GM19099 (cell line): ENCODE results near the gene NUP50.

Source experiments
- POLR2A ChIP-seq: IDR thresholded peaks from 3 replicates; pipeline ENCODE4 v1.6.1; 2011; ENCODE audit warnings: low read depth; ENCODE audit not compliant: insufficient read length; ENCODE audit errors: extremely low read depth

NUP50 gene

DNA sequence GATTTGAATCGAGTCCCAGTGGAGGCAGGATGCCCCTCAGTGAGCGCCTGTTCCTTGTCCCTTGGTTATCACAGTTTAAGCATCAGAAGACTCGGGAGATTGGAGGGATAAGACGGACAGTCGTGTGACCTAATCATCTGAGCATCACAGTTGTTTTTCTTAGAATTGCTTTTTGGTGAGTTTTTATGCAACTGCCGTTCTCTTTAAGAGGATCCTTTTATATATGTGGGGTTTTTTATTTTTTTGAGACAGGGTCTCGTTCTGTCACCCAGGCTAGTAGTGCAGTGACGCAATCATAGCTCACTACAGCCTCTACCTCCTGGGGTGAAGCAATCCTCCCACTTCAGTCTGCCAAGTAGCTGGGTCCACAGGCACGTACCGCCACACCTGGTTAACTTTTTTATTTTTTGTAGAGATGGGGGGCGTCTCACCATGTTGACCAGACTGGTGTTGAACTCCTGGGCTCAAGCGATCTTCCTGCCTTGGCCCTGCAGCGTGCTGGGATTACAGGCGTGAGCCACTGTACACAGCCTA is 16.5 kb downstream of the NUP50 start:
- TF ChIP-seq POLR2A, result no peak

DNA sequence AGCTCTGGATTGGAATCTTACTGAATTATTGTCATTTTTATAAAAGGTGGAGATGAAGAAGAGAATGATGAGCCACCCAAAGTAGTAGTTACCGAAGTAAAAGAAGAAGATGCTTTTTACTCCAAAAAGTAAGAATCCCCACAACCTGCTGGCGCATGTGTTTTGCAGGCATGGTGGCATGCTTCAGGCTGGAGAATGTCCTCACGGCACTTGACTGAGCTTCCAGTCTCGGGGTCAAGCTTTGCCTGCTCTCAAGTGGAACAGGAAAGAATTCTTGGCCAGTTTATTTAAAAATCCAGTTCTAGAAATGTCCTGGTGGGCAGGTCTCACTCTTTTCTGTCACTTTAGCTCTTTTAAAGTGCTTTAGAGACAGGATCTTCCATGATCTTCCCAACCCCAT is 17.5 kb downstream of the NUP50 start:
- no peak for TF ChIP-seq POLR2A

DNA sequence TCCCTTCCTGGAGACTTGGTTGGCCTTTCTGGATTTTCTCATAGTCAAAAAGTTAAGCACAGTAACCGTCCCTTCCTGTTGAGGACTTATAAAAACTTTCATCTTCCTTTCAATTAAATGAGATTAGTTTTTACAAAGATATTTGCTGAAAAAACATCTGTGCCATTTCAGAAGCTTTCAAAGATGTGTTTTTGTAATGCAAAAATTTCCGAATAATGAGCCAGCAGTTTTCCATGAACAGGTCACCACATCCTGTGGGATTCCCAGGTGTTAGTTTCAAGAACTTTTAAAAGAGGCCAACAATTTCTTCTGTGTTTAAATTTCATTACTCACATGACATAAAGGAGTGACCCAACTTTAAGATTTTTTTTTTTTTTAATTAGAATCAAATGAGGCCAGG is 18.0 kb downstream of the NUP50 start:
- no peak for TF ChIP-seq POLR2A

DNA sequence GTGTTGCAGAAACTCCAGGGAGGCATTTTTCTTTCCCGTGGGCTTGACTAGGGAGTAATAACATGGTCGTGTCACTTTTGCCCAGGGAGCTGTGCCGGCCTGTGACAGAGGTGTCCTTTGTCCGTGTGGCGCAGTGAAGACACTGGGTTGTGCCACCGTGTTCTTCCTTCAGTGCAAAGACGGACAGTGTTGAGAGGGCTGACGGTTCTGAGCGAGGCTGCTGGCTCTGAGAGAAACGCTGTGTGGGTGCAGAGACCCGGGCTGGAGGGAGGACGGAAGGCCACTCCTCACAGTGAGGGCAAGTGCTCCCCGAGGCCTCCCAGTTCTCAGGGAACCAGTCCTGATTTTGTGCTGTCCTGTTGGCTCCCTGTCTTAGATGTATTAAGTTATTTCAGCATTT is 20.2 kb downstream of the NUP50 start:
- TF ChIP-seq POLR2A, result no peak

DNA sequence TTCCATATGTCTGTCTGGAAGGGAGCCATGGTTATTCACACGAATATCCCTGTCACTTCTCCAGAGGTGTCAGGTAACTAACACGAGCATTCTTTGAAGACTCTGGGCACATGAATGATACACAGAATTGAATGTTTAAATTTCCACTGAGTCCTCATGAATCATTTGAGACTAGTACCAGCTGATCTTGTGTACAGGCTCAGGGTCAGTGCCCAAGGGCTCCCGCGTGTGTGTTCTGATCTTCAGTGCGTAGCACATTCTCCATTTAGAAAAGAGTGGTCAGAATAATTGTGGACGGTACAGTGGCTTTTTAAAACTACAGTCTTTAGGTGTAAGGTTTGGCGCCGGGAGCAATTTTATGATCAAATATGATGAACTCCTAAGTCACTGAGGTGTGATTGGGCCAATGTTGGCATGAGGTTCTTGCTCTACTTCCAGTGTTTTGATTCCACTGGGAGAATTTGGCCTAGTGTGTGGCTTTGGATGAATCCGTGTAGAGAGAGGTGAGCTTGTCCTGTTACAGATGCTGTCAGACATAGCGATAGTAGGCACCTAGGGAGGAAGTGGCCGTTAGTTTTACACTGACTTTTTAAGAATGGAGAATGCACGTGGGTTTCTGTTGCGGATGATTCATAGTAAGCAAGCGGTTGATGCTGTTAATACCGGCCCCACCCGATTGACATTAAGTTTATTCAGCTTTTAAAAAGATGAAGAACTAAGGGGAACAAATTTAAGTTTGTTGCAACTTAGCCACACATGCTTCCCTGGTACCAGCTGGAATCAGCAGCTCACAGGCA is 22.2 kb downstream of the NUP50 start:
- TF ChIP-seq POLR2A, result no peak

DNA sequence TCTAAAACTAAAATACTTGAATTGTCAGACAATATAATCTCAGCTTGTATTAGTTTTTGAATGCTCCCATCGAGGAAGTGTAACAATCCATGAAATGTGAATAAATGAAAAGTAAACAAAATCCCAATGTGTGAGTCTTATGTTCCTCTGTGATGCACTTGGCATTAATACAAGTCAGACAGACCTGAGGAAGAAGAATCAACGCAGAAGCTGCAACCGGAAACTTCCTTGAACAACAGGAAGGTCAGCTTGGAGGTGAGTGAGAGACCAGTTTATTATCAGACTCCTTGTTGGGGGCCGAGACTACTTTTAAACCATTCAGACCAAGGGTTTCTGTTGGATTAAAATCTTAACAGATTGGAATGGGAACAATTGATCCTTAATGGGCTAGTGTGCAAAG is 24.2 kb downstream of the NUP50 start:
- TF ChIP-seq POLR2A, result no peak

DNA sequence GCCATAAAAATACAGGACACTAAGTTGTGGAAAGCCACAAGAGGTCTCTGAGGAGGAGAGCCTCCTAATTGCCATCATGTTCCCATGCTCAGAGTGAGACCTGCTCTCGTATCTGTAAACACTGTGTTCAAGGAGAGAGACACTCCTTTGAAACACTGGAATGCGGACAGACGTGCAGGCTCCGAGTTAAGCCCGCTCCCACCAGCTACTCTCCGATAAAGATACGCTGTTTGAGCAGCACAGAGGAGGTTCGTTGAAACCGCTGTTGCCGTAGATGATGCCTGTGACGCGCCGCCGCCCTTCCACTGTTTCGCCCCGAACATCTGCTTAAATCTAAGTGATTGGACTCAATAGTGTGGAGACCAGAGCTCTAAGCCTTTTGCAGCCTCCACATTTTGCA is 25.1 kb downstream of the NUP50 start:
- no peak for TF ChIP-seq POLR2A

DNA sequence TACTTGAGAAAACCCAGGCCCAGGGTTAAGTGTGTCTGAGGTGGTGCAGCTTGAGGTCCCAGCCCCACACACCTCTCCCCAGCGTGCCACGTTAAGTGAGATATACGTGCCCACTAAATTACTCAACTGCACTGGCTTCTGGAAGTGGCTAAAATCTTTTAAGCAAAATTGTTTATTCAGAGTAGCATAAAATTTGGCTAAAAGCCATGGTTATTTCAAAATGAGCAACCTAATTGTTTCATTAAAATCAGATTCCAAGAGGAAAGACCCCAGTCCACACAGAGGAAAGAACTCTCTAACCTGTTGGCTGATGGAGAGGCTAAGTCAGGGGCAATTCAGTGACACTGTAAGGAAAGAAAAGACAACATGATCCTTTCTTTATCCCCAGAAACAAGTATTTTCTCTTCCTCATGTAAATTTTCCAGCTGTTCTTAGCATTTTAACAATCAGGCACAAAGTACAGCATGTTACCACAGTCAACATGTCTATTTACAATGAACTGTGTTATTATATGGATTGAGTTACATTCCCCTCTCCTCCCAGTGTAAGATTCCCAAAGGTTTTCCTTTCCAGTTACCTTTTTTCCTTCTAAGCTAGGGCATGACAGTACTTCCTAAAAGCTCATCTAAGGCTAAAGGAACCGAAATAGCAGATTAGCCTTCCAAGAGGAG is 26.6 kb downstream of the NUP50 start:
- no peak for TF ChIP-seq POLR2A

DNA sequence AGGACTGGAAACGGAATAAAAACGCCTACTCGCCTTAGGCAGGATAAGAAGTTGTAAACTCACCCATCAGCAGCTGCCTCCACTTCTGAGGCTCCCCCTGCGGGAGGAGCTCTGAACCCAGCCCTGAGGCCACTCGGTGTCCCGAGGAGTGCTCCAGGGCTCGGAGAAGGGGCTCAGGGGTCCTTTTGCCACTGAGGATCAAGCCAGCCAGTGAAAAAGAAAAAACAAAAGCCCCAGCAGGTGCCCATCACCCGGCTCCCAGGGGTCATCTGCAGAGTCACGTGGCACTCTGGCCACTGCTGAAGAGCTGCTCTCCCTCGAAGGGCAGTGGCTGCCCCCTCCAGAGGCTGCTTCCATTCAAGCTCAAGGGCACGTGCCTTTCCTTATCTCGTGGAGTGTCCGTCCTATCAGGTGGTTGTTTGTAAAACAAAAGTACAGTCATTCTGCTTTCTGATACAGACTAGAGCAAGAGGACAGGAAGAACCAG is 29.0 kb downstream of the NUP50 start:
- no peak for TF ChIP-seq POLR2A

DNA sequence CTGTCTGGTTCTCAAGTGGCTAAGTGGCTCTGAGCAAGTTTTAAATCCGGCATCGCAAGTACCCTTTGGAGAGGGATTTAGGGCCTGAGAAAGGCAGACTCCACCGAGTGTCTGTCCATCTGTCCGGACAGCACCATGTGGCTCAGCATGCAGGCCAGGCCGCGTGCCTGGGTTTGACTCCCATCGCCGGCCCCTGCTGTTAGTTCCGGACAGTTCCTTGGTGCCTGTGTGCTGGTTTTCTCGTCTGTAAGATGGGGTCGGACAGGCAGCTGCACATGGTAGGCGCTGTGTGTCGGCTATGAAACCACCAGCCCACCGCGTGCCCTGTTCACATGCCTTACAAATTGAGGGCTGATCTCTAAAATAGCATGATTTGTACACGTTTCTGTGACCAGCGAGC is 31.0 kb downstream of the NUP50 start:
- no peak for TF ChIP-seq POLR2A

DNA sequence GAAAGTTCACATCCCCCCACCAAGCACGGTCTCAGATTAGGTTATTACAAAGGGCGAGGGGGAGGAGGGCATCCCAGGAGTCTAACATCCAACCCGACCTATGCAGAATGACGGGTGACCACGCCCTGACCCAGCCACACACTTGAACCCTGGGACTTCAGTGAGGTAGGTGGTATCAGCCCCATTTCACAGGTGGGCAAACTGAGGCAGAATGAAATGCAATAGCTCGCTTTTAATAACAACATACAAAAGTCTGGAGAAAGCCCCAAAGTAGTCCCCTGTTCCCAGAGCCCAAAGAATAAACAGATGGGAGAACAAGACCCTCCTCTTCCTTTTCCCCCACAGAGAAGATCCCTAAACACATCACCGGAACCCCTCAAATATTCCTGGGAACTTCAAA is 31.9 kb downstream of the NUP50 start:
- TF ChIP-seq POLR2A, result no peak

DNA sequence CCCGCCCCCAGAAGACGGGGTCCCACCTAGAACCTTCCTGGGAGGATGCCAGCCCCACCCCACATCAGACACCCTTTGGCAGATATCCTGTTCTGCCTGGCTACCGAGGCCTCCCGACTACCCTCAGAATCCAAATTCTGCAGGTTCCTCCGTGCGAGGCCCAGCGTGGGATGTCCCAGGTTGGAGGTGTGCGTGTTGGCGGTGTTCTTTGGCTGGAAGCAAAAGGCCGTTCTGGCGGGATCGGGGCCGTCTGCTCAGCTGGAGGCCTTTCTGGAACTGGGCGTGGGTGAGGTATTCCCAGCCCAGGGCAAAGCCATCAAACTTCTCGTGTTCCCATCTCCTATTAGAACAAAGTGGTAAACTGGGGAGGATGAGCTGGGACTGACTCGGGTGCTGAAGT is 32.6 kb downstream of the NUP50 start:
- TF ChIP-seq POLR2A, result no peak

DNA sequence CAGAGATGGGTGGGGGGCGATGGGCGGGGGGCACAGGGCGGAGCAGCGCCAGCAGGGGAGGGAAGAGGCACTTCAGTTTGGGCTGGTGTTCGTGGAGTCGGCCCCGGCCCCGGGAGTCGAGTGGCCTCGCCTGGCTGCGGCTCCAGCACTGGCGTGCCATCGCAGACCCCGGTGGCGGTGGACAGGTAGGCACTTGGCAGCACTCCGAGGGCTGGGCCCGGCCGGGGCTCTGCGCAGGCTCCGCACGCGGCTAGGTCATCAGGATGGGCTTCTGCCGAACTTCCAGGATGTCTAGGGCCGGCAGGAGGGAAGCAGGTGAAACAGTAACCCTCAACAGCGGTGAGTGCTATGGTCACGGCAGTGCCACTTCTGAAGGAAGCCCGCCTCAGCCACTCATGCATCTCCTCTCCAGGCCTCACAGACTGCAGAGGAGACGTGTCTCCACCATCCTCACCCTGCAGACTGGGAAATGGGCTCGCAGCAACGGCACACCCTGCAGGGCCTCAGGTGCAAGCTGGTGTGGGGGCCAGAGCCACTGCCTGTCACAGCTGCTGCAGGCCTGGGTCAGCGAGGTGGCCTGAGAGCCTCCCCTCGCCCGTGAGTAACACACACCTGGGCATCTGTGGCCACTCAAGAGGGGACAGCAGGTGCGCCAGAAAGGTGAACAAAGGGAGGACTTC is 33.3 kb downstream of the NUP50 start:
- no peak for TF ChIP-seq POLR2A

DNA sequence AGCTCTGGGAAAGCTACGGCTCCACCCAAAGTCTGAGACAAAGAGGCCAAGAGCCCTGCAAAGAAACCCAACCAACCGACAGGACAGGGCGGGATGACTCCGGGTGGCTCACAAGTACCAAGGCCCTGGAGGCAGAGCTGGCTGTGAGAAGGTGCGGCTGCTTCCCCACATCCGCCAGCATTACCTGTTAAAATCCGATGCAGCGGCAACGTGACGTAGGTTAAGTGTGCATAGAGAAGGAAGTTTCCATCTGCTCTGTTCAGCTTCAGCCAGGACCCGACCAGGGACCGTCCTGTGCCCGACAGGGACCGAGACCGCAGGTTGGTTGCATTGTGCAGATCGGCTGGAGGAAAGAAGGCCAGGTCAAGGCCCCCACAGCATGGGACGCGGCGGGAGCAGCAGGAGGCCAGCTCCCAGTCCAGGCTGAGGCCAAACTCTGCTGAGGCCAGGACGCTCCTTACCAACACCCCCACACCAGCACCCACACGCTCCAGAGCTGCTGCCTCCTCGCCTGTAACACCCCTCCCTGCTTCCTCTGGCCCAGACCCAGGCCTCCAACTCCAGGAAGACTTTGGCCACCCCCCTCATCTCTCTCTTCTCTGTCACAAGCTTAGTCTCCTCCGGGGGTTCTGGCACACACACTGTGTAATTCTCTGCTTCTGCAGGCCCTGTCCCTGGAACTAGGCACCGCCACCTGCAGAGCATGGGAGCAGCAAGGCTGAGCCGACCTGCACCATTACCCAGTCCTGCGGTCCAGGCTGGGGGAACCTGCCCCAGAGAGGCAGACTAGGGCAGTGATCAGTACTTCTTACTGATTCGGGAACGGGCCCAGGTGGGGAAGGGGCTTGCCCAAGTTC is 34.1 kb downstream of the NUP50 start:
- no peak for TF ChIP-seq POLR2A

DNA sequence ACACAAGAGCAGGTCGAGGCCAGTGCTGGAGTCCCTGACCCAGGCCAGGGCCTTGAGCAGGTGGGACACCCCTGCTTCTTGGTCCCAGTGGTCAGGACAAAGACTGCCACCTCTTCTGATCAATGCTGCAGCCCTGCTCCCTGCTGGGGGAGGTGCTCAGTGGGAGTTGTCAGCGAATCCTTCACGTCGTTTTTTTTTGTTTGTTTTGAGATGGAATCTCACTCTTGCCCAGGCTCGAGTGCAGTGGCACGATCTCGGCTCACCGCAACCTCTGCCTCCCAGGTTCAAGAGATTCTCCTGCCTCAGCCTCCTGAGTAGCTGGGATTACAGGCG is 34.7 kb downstream of the NUP50 start:
- TF ChIP-seq POLR2A, result no peak
